ENCODE measurements around the gene CENPVL3.

- no peak for TF ChIP-seq CTCF (IDR thresholded peaks at IDR 0.05)
- TF ChIP-seq MAX (IDR thresholded peaks at IDR 0.05), result no peak
- TF ChIP-seq, protein P1, sequence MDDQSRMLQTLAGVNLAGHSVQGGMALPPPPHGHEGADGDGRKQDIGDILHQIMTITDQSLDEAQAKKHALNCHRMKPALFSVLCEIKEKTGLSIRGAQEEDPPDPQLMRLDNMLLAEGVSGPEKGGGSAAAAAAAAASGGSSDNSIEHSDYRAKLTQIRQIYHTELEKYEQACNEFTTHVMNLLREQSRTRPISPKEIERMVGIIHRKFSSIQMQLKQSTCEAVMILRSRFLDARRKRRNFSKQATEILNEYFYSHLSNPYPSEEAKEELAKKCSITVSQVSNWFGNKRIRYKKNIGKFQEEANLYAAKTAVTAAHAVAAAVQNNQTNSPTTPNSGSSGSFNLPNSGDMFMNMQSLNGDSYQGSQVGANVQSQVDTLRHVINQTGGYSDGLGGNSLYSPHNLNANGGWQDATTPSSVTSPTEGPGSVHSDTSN (IDR thresholded peaks at IDR 0.05), result no peak
- no peak for TF ChIP-seq EHMT2 (IDR thresholded peaks at IDR 0.05; ENCODE audit: low read depth)
- no peak for TF ChIP-seq REST (IDR thresholded peaks at IDR 0.05)
- TF ChIP-seq BHLHE40 (IDR thresholded peaks at IDR 0.05; ENCODE audit: low read depth, low read length), result no peak
- TF ChIP-seq MYC (IDR thresholded peaks at IDR 0.05; ENCODE audit: borderline replicate concordance, low read length), result no peak
- TF ChIP-seq JUN (IDR thresholded peaks at IDR 0.05), result no peak
- TF ChIP-seq RNF2 (IDR thresholded peaks at IDR 0.05; ENCODE audit: borderline replicate concordance, low read depth), result no peak
- TF ChIP-seq RFX5 (IDR thresholded peaks at IDR 0.05), result no peak
- no peak for TF ChIP-seq POLR2A (IDR thresholded peaks at IDR 0.05; ENCODE audit: low read length)
Measured at GRCh38 chrX:51598899-51599298, 19.8 kb downstream of the CENPVL3 start.
